ENCODE results near the gene CCDC68.

CCDC68 gene

GRCh38 chr18:54960197-54960596 lies 936 bp upstream of the CCDC68 start:
- DNase-seq, result no peak

- no peak for DNase-seq
Measured at GRCh38 chr18:54957996-54958395, 1.3 kb downstream of the CCDC68 start.

GRCh38 chr18:54957296-54957832 lies 1.9 kb downstream of the CCDC68 start:
- DNase-seq, result no peak

- no peak for DNase-seq
Measured at GRCh38 chr18:54956506-54956905, 2.8 kb downstream of the CCDC68 start.

DNA sequence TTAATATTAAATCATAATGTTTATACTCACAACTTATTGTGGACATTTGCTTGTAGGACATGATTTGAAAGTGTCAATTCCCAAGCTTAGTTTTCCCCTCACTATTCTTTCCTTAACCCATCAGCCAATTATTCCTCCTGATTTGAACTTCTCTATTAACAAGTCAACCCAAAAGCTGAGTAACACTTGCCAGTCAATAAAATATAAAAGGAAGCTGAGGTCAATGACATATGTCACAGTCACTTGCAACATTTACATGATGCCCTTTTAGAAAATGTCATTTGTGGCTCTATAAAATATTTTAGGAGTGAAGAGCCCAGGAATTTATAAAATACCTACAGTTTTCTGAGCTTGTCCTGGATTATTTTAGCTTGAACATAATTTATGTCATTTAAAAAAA lies 7.2 kb downstream of the CCDC68 start:
- DNase-seq, result no peak

DNA sequence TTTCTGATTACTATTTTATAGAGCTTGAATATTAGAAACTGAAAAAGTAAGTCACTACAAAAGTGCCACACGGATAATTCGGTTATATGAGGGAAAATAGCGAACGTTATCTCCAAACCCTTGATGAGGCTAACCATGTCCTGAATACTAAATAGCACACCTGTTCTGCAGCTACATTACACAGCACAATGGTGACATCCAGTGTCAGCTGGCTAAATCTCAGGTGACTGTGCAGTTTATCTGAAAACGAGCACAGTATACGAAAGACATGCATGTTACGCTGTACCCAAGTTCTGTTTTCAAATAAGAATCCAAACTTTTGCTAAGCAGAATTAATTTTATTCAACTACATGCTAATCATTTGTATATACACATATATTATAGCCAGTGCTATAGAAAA lies 9.0 kb downstream of the CCDC68 start:
- no peak for DNase-seq

DNA sequence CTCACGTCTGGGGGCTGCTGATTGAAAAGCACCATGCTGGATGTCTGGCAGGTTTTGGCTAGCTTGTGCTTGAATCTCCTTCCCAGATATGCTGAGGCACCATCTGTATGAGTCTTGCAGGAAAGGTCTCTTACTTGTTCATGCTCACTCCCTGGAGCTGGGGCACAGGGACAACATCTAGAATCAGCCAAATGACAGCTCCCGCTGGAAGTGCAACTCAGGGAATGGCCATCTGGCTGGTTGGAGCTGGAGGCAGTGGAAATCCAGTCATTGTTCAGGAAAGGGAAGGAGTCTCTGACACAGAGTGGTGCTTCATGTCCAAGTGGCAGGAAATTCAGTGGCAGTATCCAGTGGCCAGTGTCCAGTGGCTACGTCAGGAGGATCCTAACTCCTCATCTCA lies 9.7 kb downstream of the CCDC68 start:
- DNase-seq, result no peak

- DNase-seq, result no peak
Measured at GRCh38 chr18:54948350-54948837, 10.9 kb downstream of the CCDC68 start.

GRCh38 chr18:54947091-54947490 lies 12.2 kb downstream of the CCDC68 start:
- no peak for DNase-seq

DNA sequence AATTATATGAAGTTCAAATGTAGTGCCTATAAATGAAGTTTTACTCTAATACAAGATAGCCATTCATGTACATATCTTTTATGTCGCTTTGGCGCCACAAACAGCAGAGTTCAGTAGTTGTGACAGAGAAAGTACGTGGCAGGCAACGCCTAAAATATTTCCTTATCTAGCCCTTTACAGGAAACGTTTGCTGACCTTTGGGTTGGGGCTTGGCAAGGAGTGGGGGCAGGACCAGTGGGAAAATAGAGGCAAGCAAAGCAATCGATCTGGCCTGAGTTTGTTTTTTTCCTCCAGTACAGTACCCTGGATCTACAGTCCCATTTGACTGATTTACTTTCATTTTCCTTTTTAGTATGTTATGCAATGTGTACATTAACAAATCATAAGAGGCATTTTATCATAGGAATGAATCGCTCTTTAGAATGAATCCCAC lies 13.1 kb downstream of the CCDC68 start:
- no peak for DNase-seq

DNA sequence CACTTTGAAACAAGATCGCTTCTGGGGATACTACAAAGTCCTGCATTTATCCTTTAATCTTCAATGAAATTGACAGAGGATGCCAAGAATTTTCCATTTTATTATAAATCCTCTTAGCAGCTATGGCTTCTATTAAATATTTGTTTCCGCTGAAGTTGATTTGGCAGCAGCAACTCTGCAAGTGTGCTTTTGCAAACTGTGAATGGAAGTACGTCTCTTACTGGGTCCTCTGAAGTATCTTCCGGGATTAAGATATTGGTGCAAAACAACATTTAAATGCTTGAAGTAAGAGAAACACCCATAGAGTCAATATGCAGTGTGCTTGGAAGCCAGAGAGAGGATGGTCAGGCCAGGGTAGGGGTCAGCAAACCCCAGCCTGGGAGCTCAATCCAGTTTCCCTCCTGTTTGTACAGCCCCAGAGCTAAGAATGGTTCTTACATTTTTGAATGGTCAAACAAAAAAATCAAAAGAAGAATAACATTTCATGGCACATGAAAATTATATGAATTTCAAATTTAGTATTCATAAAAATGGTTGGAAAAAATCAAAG lies 13.6 kb downstream of the CCDC68 start:
- no peak for DNase-seq

DNA sequence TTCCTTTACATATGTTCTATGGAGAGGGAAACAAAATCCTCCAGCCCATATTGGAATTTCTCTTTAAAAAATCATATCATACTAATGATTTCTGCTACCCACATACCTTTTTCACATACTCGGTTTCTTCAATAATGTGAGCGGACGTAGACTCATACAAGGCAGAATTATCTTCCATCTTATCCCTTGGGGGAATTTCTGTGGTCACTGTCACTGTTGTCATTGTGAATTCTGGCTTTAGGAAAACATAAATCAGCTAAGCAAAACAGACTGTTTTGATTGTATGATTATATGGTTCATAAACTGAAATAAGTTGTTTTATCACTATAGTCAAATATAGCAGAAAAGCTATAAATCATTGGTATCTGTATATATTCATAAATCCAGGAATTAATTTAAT lies 16.7 kb downstream of the CCDC68 start:
- no peak for DNase-seq

- DNase-seq, result no peak
Measured at GRCh38 chr18:54942144-54942543, 17.1 kb downstream of the CCDC68 start.

GRCh38 chr18:54939361-54939917 lies 19.8 kb downstream of the CCDC68 start:
- no peak for DNase-seq

GRCh38 chr18:54938506-54938905 lies 20.8 kb downstream of the CCDC68 start:
- DNase-seq, result no peak

- DNase-seq, result no peak
Measured at GRCh38 chr18:54932472-54932871, 26.8 kb downstream of the CCDC68 start.

- no peak for DNase-seq
Measured at GRCh38 chr18:54931152-54931551, 28.1 kb downstream of the CCDC68 start.

- DNase-seq, result no peak
Measured at GRCh38 chr18:54928236-54928635, 31.0 kb downstream of the CCDC68 start.

DNA sequence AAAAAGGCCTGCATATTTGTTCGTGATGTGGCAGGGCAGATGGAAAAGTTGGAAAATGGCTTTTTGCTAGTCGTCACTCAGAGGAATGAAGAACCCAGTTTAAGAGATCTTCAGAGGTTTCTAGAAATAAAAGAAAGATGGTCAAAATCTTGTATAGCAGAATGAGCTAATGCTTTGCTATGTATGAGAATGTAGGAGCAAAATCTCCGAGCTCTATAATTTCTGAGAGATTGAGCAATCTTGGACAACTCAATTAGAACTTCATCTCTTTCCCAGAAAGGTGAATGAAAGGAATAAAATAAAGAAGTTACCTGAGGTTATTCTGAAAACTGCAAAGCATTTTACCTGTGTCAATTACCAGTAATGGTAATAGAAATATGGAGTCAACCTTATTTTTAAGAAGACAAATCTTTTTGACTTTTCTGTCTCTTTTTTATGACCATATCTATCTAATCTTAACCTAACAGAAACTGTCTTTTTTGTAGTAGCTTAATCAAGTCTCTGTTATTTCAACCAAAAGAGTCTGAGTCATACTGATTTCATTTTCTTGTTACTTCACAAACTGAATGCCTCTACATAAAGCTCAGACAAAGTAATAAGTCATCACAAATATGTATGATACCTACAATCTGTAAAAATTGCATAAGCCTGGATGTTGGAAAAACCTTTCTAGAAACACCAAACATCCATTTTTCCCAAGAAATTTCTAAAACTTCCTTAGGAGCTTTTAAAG lies 32.5 kb downstream of the CCDC68 start:
- no peak for DNase-seq

DNA sequence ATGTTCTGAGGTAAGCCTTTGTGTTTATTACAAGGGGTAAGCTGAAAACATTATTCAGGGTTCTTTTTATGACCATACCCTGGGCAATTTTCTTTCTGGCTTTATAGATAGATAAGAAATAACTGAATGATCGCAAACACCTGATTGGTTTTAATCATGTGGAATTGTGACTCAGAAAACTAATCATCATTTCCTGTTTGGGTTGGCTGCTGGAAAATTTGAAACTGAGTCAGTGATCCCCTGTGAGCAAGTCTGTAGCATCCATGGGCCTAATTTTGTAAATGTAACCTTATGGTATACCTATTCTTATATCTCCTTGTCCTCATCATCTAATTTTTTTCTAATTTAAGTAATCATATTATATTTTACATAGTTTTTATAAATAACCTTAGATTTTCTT lies 34.3 kb downstream of the CCDC68 start:
- DNase-seq, result no peak

- no peak for DNase-seq
Measured at GRCh38 chr18:54923339-54923956, 35.8 kb downstream of the CCDC68 start.

DNA sequence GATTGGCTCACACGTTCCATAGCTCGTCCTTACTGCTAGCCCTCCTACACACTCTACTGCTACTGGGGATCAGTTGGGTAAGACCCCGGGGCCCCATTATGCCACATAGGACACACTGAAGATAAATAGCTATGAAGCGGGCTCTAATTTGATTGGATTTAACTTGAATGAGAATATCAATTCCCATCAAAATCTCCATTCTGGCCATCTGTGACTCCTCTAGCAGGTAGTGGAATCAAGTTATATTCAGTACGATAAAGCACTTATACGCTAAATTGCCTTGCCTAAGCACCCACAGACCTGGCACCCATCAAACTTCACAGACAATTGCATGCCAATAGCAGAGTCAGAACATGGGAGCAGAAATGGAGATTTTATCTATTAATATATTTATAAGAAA lies 39.8 kb downstream of the CCDC68 start:
- no peak for DNase-seq

DNA sequence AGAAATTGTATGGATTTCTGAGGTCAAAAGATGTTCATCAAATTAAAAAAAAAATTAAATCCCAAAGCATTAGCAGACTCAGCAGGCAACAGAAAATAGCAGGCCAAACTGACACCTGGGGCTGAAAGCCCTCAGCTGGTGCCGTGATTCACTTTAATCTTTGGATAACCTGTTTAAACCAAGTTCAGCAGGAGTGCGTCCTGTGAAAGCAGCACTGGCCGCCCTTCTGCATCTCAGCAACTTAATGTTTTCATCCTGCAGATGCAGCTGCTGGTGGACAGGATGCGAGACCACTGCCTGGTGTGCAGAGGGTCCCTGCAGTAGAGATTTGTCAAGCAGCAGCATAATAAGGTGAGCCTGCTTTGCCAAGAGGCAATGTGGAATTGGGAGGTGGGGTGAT lies 41.2 kb downstream of the CCDC68 start:
- DNase-seq, result no peak

DNA sequence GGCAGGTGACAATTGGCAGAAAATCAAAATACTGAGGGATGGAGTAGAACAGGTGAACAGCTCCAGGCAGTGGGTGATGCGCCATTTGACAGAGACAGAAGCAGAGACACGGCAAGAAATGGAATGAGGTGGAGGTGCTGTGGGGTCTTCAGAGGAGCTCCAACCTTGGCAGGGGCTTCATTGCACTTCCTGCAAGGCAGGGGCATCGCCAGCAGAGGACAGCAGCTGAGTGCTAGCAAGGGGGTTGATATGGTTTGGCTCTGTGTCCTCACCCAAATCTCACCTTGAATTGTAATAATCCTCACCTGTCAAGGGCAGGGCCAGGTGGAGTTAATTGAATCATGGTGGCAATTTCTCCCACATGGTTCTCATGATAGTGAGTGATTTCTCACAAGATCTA lies 42.8 kb downstream of the CCDC68 start:
- DNase-seq, result no peak
